GM21528 (cell line): ENCODE data around the gene ANKRD27.
"Not testable (repeated sequence)": the region's sequence is repeated elsewhere in the genome, so short reads cannot be mapped to it uniquely, and the experiment has no call there.

Experiments
- ATAC-seq: cut with Tn5 transposase; IDR thresholded peaks from one replicate; pipeline ENCODE4 v1.9.1; 2021; ENCODE audit warnings: mild to moderate bottlenecking, moderate library complexity; ENCODE audit not compliant: unreplicated experiment, low FRiP score

The ANKRD27 gene

GRCh38 chr19:32656379-32656778 lies 18.6 kb downstream of the ANKRD27 start:
- ATAC-seq, result not testable (repeated sequence)

- no peak for ATAC-seq
These were observed 21.4 kb downstream of the ANKRD27 start for GRCh38 chr19:32653599-32653915.

GRCh38 chr19:32652894-32653598 lies 21.9 kb downstream of the ANKRD27 start:
- no peak for ATAC-seq

GRCh38 chr19:32652331-32652730 lies 22.6 kb downstream of the ANKRD27 start:
- ATAC-seq, result not testable (repeated sequence)

GRCh38 chr19:32651729-32652140 lies 23.2 kb downstream of the ANKRD27 start:
- no peak for ATAC-seq

GRCh38 chr19:32650671-32651070 lies 24.3 kb downstream of the ANKRD27 start:
- ATAC-seq, result no peak

GRCh38 chr19:32649751-32650150 lies 25.2 kb downstream of the ANKRD27 start:
- ATAC-seq, result no peak

- ATAC-seq, result no peak
These were observed 27.6 kb downstream of the ANKRD27 start for GRCh38 chr19:32647361-32647760.

GRCh38 chr19:32646556-32646955 lies 28.4 kb downstream of the ANKRD27 start:
- ATAC-seq, result no peak

GRCh38 chr19:32642771-32643170 lies 32.2 kb downstream of the ANKRD27 start:
- ATAC-seq, result no peak

GRCh38 chr19:32638625-32639024 lies 36.4 kb downstream of the ANKRD27 start:
- ATAC-seq, result no peak

GRCh38 chr19:32637480-32637879 lies 37.5 kb downstream of the ANKRD27 start:
- no peak for ATAC-seq

GRCh38 chr19:32631381-32631780 lies 43.6 kb downstream of the ANKRD27 start:
- ATAC-seq, result no peak

GRCh38 chr19:32630338-32630737 lies 44.6 kb downstream of the ANKRD27 start:
- ATAC-seq, result no peak

GRCh38 chr19:32627714-32628270 lies 47.2 kb downstream of the ANKRD27 start:
- no peak for ATAC-seq

GRCh38 chr19:32626969-32627368 lies 48.0 kb downstream of the ANKRD27 start:
- no peak for ATAC-seq

GRCh38 chr19:32624410-32624809 lies 50.6 kb downstream of the ANKRD27 start:
- ATAC-seq, result no peak

GRCh38 chr19:32622002-32622401 lies 53.0 kb downstream of the ANKRD27 start:
- no peak for ATAC-seq

- ATAC-seq, result no peak
These were observed 55.8 kb downstream of the ANKRD27 start for GRCh38 chr19:32619051-32619685.

- ATAC-seq, result no peak
These were observed 59.4 kb downstream of the ANKRD27 start for GRCh38 chr19:32615569-32615968.

GRCh38 chr19:32614916-32615315 lies 60.1 kb downstream of the ANKRD27 start:
- ATAC-seq, result no peak

- ATAC-seq, result no peak
These were observed 62.0 kb downstream of the ANKRD27 start for GRCh38 chr19:32613008-32613407.
